GM23248 (cell line): ENCODE data around the gene DAPK1.

ENCODE experiments used
- EZH2 ChIP-seq: fragments of 200-600 bp; sonication (generic); IDR thresholded peaks from 2 replicates; pipeline ENCODE4 v1.6.1; 2018; ENCODE audit warnings: antibody characterized with exemption, mild to moderate bottlenecking; ENCODE audit not compliant: insufficient read depth, poor library complexity, severe bottlenecking
- EZH2phosphoT487 ChIP-seq: fragments of 200-600 bp; sonication (generic); IDR thresholded peaks from 2 replicates; pipeline ENCODE4 v1.6.1; 2018; ENCODE audit warnings: antibody characterized with exemption, moderate library complexity, mild to moderate bottlenecking, low read depth; ENCODE audit not compliant: insufficient read depth

GRCh38 chr9:87659534-87660419 is 162.1 kb downstream of the DAPK1 start:
- TF ChIP-seq EZH2 (no peak), EZH2phosphoT487 (no peak)
